Activated CD4-positive, alpha-beta T cell treated with anti-CD3 and anti-CD28 coated beads, Interleukin-2, amount 10 ng/mL, durations not matched to agents 24 days and 14 days (primary cell): Measurements from ENCODE around the gene SLC1A2. TPM values are rescaled to one million over a fixed set of nuclear protein-coding genes. Genes with fewer than 3 reads are reported as not detected.

ENCODE experiments used
- DNase-seq: peaks from one replicate; pipeline ENCODE4 v3.0.0; 2022
- H3K27ac Mint-ChIP-seq: one replicate; pipeline ENCODE4 v1.8.0; 2022; ENCODE audit warnings: mild to moderate bottlenecking, mixed read lengths
- H3K27me3 Mint-ChIP-seq: one replicate; pipeline ENCODE4 v1.8.0; 2022; ENCODE audit warnings: mixed read lengths
- H3K36me3 Mint-ChIP-seq: one replicate; pipeline ENCODE4 v1.8.0; 2022; ENCODE audit warnings: low read depth, mild to moderate bottlenecking, mixed read lengths
- H3K4me1 Mint-ChIP-seq: one replicate; pipeline ENCODE4 v1.8.0; 2021; ENCODE audit warnings: mixed read lengths
- H3K4me3 Mint-ChIP-seq: one replicate; pipeline ENCODE4 v1.8.0; 2022; ENCODE audit warnings: mild to moderate bottlenecking, moderate library complexity, mixed read lengths
- H3K9me3 Mint-ChIP-seq: one replicate; pipeline ENCODE4 v1.8.0; 2021; ENCODE audit warnings: mixed read lengths
- intact Hi-C: fragments of 100-400 bp; cut with micrococcal nuclease; formaldehyde crosslinking; loops from one replicate; pipeline ENCODE4 v1.15.1; 2023
- total RNA-seq: library from RNA; stranded (reverse); gene quantifications from 2 replicates; pipeline ENCODE4 v1.2.3, GENCODE V29; 2022

Gene SLC1A2
- not detected in 2 replicates for total RNA-seq

- DNase-seq = no peak
- H3K27ac Mint-ChIP-seq = no peak within 1 kb of the TSS
- intact Hi-C loops = no loop called here
Measured at GRCh38 chr11:35419184-35419829, at the start of gene SLC1A2. Gene SLC1A2, minus strand, starts transcription at chr11:35419558. Its CDS starts 592 bp downstream, at chr11:35418966.

DNA sequence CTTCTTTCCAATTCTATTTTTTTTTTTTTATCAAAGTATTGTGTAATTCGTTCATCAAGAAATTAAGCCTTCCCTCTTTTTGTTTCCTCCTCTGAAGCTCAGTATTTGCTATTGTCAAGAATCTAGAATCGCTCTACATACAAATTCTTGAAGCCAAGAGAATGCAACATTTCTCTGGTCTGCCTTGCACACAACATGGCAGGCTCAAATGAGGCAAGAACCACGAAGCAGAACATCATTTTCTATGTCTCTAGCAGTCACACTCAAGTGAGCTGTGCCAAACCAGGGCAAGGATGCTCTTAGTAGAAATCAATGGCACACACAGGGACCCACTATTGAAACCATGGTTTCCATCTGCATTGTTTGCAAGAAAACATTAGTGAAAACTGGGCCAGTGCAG lies 46.7 kb upstream of the SLC1A2 start:
- Mint-ChIP-seq H3K36me3 (no peaks in the 10 kb centered on the region), H3K9me3 (no peaks in the 10 kb centered on the region), H3K4me3 (no peak overlapping the region), H3K27me3 (peaks cover 15% of the 10 kb centered on the region), H3K27ac (no peak overlapping the region), H3K4me1 (no peaks in the 10 kb centered on the region)
- DNase-seq = no peak
- intact Hi-C loops = no loop called here

More at GRCh38 chr11:35419184-35419829, at the start of gene SLC1A2:
- H3K27me3 Mint-ChIP-seq = peaks cover 86% of the 10 kb centered on the region
- H3K9me3 Mint-ChIP-seq = no peaks in the 10 kb centered on the region
- H3K4me3 Mint-ChIP-seq = peak within 1 kb of the TSS; percentile 69
- peaks cover 1% of the 10 kb centered on the region for H3K36me3 Mint-ChIP-seq
- peaks cover 4% of the 10 kb centered on the region for H3K4me1 Mint-ChIP-seq

DNA sequence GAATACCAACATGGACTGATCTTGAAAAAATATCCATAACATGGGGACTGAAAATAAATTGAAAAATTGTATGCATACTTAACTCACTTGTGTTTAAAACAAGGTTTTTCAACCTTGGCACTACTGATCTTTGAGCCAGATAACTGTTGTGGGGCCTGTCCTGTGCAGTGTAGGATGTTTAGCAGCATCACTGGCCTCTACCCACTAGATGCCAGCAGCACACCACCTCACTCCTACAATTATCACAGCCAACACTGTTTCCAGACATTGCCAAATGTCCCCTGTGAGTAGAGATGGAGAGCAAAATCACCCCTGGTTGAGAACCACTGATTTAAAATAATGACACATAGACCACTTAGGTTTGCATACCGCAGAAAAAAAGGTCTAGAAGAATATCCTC lies 45.0 kb upstream of the SLC1A2 start:
- intact Hi-C loops = no loop called here
- Mint-ChIP-seq H3K4me1 (no peaks in the 10 kb centered on the region), H3K27me3 (peaks cover 15% of the 10 kb centered on the region), H3K4me3 (no peak overlapping the region), H3K36me3 (no peaks in the 10 kb centered on the region), H3K9me3 (no peaks in the 10 kb centered on the region), H3K27ac (no peak overlapping the region)
- no peak for DNase-seq

GRCh38 chr11:35463331-35463751 lies 44.0 kb upstream of the SLC1A2 start:
- Mint-ChIP-seq H3K4me1 (no peaks in the 10 kb centered on the region), H3K36me3 (no peaks in the 10 kb centered on the region), H3K9me3 (no peaks in the 10 kb centered on the region), H3K4me3 (no peak overlapping the region), H3K27me3 (peaks cover 11% of the 10 kb centered on the region), H3K27ac (no peak overlapping the region)
- intact Hi-C loops = no loop called here
- DNase-seq = no peak

DNA sequence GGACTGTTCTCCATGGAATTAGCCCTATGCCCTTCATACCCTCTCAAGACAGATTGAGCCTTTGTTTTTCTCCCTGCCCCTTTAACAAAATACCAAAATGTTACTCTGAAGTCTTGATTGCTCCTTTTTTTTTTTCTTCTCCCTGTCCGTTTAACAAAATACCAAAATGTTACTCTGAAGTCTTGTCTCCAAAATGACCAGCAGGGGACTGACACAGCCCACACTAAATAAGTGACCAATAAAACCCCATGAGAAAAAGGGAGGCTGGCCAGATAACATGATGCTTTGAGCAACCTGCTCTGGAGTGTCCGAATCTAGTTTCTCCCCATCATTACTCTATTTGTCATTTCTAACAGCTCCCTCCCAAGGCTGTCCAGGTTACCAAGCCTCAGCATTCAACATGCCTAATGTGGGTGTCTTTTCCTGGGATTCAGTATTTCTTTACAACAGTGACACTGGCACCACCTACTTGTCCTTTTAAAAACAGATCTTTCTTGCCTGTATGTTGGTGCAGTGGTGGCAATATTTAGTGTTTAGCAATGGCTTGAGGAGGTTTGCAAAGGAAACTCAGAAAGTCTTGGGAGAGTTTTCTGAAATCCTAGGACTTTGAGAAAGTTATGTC lies 42.7 kb upstream of the SLC1A2 start:
- intact Hi-C loops = no loop called here
- peaks cover 8% of the 10 kb centered on the region for H3K27me3 Mint-ChIP-seq
- no peak for DNase-seq
- no peaks in the 10 kb centered on the region for H3K9me3 Mint-ChIP-seq
- H3K4me3 Mint-ChIP-seq = no peak overlapping the region
- H3K4me1 Mint-ChIP-seq = no peaks in the 10 kb centered on the region
- no peak overlapping the region for H3K27ac Mint-ChIP-seq
- H3K36me3 Mint-ChIP-seq = no peaks in the 10 kb centered on the region

- Mint-ChIP-seq H3K9me3 (no peaks in the 10 kb centered on the region), H3K27me3 (peaks cover 18% of the 10 kb centered on the region), H3K36me3 (no peaks in the 10 kb centered on the region), H3K4me1 (no peaks in the 10 kb centered on the region), H3K27ac (no peak overlapping the region), H3K4me3 (no peak overlapping the region)
- intact Hi-C loops = no loop called here
- DNase-seq = no peak
Measured at GRCh38 chr11:35459489-35459888, 40.1 kb upstream of the SLC1A2 start.

DNA sequence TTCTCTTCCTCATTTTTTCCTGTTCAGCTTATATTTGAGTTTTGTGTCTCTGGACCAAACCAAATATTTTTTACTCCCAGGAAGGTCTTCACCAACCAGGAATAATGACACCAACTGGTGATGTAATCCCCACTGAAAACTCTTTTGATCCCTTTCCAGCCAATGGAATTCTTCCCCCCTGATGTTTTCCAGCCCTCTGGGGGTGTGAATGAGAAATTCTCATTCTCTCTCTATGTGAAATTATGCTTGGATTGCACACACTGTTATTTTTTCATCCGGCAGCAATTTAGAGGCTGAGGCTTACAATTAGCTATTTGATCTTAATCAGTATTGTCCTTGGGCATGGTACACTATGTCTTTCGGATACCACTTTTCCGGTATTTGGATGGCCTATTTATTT lies 39.5 kb upstream of the SLC1A2 start:
- H3K36me3 Mint-ChIP-seq = no peaks in the 10 kb centered on the region
- peaks cover 15% of the 10 kb centered on the region for H3K27me3 Mint-ChIP-seq
- H3K4me3 Mint-ChIP-seq = no peak overlapping the region
- no peak for DNase-seq
- intact Hi-C loops = no loop called here
- H3K4me1 Mint-ChIP-seq = no peaks in the 10 kb centered on the region
- no peak overlapping the region for H3K27ac Mint-ChIP-seq
- no peaks in the 10 kb centered on the region for H3K9me3 Mint-ChIP-seq

DNA sequence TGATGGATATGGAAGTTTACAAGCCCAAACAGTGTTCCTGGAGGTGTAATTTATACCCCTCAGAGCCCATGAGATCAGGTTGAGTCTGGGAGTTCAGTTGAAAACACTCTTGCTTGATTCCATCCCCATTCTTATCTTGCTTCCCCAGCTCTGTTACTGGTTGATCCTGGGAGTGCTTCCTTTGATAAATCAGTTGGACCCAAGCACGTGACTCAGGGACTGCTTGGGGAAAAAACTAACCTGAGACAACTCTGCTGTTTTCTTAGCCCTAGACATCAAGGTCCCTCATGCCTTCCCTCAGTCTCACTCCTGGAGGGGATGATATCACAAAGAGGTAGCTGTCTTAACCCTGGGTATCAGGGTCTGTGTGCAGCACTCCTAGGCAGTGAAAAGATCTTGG lies 35.0 kb upstream of the SLC1A2 start:
- Mint-ChIP-seq H3K36me3 (no peaks in the 10 kb centered on the region), H3K27ac (no peak overlapping the region), H3K9me3 (no peaks in the 10 kb centered on the region), H3K27me3 (peaks cover 23% of the 10 kb centered on the region), H3K4me3 (no peak overlapping the region), H3K4me1 (no peaks in the 10 kb centered on the region)
- DNase-seq = no peak
- intact Hi-C loops = no loop called here

GRCh38 chr11:35436581-35437250 lies 17.4 kb upstream of the SLC1A2 start:
- Mint-ChIP-seq H3K4me1 (no peaks in the 10 kb centered on the region), H3K27ac (no peak overlapping the region), H3K4me3 (no peak overlapping the region), H3K9me3 (no peaks in the 10 kb centered on the region), H3K36me3 (no peaks in the 10 kb centered on the region), H3K27me3 (peaks cover 26% of the 10 kb centered on the region)
- no peak for DNase-seq
- intact Hi-C loops = no loop called here

DNA sequence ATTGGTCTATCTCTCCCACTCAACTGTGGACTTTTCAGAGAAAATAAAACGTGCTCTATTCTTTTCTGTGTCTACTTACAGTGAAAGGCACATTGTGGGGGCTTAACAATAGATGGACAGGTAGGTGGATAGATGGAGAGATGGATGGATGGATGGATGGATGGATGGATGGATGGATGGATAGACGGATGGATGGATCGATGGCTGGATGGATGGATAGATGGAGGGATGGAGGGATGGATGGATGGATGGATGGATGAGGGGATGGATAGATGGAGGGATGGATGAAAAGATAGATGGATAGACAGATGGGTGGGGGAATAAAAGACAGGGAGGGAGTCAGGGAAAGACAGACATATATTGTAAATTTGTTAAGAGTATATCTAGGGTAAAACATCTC lies 14.2 kb upstream of the SLC1A2 start:
- H3K27me3 Mint-ChIP-seq = peaks cover 22% of the 10 kb centered on the region
- H3K4me3 Mint-ChIP-seq = no peak overlapping the region
- intact Hi-C loops = no loop called here
- H3K27ac Mint-ChIP-seq = no peak overlapping the region
- no peaks in the 10 kb centered on the region for H3K9me3 Mint-ChIP-seq
- no peaks in the 10 kb centered on the region for H3K36me3 Mint-ChIP-seq
- no peak for DNase-seq
- H3K4me1 Mint-ChIP-seq = no peaks in the 10 kb centered on the region

DNA sequence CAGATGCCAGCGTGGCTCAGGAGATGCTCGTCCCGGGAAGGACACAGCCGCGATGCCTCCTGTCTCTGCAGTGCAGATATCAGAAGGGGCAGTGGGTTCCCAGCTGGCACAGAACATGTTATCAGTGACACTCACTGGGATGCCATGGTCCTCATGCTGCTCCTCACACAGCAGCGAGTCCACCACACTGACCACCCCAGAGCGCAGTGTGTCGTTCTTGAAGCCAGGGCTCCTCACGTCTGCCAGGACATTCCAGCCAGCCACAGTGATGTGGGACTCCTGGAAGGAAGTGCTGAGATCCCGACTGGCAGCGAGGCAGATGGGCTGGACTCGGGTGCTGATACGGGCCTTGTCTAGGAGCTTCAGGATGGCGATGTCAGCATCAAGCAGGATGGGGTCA lies 13.1 kb upstream of the SLC1A2 start:
- Mint-ChIP-seq H3K4me1 (no peaks in the 10 kb centered on the region), H3K9me3 (no peaks in the 10 kb centered on the region), H3K4me3 (no peak overlapping the region), H3K27me3 (peaks cover 19% of the 10 kb centered on the region), H3K36me3 (no peaks in the 10 kb centered on the region), H3K27ac (no peak overlapping the region)
- DNase-seq = no peak
- intact Hi-C loops = no loop called here

GRCh38 chr11:35427071-35427470 lies 7.7 kb upstream of the SLC1A2 start:
- H3K4me1 Mint-ChIP-seq = no peaks in the 10 kb centered on the region
- peaks cover 56% of the 10 kb centered on the region for H3K27me3 Mint-ChIP-seq

GRCh38 chr11:35426351-35426750 lies 7.0 kb upstream of the SLC1A2 start:
- no peak for DNase-seq
- Mint-ChIP-seq H3K4me3 (no peak overlapping the region), H3K27ac (no peak overlapping the region), H3K27me3 (peaks cover 64% of the 10 kb centered on the region), H3K9me3 (no peaks in the 10 kb centered on the region), H3K4me1 (no peaks in the 10 kb centered on the region), H3K36me3 (no peaks in the 10 kb centered on the region)
- intact Hi-C loops = no loop called here

More at GRCh38 chr11:35427071-35427470, 7.7 kb upstream of the SLC1A2 start:
- Mint-ChIP-seq H3K27ac (no peak overlapping the region), H3K9me3 (no peaks in the 10 kb centered on the region), H3K4me3 (no peak overlapping the region), H3K36me3 (no peaks in the 10 kb centered on the region)
- DNase-seq = no peak
- intact Hi-C loops = no loop called here

GRCh38 chr11:35425603-35426212 lies 6.3 kb upstream of the SLC1A2 start:
- DNase-seq = no peak
- H3K36me3 Mint-ChIP-seq = peaks cover 1% of the 10 kb centered on the region
- no peaks in the 10 kb centered on the region for H3K9me3 Mint-ChIP-seq
- H3K4me3 Mint-ChIP-seq = no peak overlapping the region
- no peaks in the 10 kb centered on the region for H3K4me1 Mint-ChIP-seq
- H3K27me3 Mint-ChIP-seq = peaks cover 70% of the 10 kb centered on the region
- no peak overlapping the region for H3K27ac Mint-ChIP-seq
- intact Hi-C loops = no loop called here
